Stimulated activated CD8-positive, alpha-beta memory T cell treated with anti-CD3 and anti-CD28 coated beads, Interleukin-4, amount 100 ng/mL, for 24 hours (primary cell): ENCODE data around the gene RHOG.
"Not testable (repeated sequence)": the region's sequence is repeated elsewhere in the genome, so short reads cannot be mapped to it uniquely, and the experiment has no call there.

Experiments
- DNase-seq: peaks from one replicate; pipeline ENCODE4 v3.0.0-alpha.2; 2020; ENCODE audit warnings: low read depth

Gene RHOG

DNA sequence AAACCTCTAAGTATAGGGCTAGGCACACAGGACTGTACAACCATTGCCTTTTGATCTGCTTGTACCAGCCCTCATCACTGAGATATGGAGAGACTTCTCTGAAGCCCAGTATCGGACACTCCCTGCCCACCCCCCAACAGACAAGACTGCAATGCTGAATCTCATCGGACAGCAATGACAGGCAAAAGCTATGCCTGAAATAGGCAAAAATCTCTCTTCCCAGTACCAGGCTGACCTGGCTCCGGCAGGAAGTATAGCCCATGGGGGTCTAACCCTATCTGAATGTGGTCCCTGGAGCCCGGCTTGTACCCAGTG lies 6.5 kb downstream of the RHOG start:
- no peak for DNase-seq

DNA sequence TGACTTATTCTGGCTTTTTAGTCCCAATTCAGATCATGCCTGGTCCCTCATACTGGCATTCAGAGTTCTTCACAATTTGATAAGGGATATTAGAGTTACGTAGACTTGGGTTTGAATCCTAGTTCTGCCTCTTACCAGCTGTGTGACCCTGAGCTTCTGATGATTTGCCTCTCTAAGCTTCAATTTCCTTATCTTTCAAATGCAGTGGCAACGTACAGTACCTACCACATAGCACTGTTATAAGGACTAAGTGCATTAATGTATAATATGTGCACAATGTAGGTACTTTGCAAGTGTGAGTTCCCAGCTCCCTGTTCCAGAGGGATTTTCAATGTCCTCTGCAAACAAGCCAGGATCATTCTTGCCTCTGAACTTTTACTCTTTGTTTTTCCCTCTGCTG lies 7.3 kb downstream of the RHOG start:
- DNase-seq, result no peak

DNA sequence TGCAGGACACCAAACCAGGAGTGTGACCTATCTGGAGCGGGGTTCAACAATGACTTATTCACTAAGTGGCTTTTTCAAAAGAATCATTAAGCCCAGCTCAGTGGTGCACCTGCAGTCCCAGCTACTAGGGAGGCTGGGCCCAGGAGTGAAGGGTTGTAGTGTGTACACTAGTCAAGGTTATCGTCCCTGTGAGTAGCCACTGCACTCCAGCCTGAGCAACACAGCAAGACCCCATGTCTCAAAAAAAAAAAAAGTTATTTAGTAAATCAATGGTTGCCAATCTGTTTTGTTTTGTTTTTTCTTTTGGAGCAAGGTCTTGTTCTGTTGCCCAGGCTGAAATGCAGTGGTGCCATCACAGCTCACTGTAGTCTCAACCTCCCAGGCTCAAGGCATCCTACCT lies 7.9 kb downstream of the RHOG start:
- DNase-seq, result no peak

DNA sequence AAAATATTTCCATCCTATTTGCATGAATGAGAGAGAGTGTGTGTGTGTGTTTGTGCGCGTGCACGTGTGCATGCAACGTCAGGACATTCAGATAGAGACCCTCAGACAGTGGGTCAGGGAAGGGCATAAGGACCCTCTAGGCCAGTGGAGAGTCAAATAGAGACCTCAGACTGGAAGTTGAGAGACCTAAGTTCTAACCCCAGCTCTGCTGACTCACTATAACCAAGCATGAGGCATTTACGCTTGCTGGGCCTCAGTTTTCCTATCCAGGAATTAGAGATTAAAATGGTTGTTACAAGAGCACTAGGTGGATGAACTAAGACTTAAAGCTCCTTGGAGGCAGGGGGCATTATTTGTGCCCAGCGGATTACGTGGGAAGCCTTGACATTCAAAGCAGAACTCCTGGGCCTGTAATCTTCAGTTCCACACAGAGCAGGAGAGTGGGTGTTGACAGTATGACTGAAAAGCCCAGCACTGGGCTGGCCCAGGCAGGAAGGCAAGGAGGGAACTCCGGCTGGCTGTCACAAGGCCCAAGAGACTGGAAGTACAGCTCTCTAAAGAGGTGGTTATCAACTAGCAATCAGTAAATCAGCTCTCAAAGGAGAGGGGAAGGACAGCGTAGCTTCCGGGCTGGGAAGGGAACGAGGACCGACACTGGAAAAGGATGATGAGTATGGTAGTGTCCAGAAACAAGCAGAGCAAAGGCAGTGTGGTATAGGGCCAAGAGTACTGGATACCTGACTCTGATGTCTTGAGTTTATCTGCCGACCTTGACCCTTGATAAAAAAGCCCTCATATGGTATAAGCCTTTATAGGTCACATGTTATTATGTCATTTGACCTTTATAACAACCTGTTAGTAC lies 9.2 kb downstream of the RHOG start:
- no peak for DNase-seq

DNA sequence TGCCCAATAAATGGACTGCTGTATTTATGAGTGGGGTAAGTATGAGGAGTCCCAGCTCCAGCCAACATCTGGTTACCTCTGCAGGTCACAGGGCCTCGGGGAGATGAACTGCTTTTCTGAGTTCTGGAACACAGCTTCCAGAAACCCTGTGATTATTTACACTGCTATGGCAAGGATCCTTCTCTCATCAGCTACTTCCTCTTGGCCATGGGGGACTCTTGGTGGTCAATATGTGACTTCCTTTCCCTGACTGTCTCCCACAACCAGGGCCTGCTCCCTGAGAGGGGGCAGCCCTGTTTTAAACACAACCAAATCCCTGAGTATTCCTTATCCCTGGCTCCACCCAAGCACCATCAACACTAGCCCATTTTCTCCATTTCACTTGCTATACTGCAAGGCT lies 10.0 kb downstream of the RHOG start:
- no peak for DNase-seq

DNA sequence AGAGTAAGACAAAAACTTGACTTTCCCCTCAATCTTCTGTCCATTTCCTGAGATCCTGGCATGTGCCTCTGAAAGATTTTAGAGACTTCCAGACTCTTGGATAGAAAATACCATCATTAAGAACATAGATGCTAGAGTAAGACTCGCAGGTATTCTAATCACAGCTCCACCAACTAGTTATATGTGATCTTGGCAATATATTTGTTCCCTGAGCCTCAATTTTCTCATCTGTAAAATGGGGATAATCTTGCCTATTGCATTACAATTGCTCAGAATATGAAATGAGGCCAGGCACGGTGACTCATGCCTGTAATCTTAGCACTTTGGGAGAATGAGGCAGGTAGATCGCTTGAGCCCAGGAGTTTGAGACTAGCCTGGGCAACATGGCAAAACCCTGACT lies 10.7 kb downstream of the RHOG start:
- no peak for DNase-seq

DNA sequence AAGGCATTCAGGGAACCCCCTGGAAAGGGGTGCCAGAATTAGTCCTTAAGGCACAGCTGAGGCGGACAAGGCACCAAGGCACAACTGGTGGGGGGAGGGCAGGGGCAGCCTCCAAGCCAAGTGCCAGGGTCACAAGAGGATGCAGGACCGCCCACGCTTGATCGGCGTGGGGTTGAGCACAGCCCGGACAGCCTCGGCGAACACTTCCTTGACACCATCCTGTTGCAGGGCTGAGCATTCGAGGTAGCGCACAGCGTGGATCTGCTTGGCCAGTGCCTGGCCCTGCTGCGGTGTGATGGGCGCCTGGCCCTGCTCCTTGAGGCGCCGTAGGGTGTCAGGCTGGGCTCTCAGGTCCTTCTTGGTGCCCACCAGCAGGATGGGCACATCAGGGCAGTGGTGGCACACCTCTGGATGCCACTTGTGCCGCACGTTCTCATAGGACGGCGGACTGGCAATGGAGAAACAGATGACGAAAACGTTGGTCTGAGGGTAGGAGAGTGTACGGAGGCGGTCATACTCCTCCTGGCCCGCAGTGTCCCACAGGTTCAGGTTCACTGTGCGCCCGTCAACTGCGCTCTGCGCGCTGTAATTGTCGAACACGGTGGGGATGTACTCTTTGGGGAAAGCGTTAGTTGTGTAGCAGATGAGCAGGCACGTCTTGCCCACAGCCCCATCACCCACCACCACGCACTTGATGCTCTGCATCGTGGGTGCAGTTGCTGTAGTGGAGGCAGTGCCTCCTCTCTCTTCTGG lies 13.1 kb downstream of the RHOG start:
- DNase-seq, result no peak

DNA sequence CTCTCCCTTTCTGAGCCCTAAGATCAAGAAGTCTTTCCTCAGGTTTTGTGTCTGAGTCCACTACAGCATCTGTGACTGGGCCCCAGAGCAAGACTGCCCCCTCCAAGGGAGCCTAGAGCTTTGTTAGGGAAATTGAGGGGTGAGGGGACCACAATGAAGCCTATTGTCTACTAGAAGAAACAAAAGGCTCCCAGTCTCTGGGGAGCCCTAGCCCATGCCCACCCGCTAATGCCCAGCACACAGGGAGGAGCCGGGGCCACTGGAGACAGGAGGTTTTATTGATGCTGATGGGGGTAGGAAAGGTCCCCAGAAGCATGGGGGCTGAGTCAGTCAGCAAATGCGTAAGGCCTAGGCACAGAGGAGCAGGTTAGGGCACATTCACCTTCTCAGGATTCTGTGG lies 14.0 kb downstream of the RHOG start:
- no peak for DNase-seq

DNA sequence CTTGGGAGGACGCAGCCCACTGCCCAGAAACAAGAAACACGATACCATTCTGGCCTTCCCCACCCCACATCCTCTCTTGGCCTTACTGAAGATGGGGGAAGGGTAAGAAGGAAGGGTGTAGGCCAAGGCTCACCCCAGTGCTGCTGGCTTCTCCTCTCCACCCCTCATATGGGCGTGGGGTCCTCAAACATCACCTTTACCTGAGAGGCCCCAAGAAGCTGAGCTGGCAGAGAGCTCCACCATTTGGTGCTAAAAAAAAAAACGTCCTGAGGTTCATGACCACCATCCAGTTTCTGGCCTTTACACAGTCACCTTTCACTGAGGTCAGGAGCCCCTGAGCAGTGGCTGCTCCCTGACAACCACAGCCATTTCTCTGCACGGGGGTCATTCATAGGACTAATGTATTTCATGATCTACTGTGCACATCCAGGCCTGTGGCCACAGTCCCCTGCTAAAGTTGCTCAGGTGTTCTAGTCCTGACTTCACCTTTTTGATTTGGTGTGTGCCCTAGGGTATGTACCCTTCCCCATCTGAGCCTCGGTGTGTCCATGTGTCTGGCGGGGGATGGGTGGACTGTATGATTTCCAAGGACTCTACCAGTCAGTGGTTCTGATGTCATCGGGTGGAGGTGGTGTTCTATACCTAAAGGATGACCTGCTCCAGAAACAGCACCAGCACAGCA lies 15.1 kb downstream of the RHOG start:
- no peak for DNase-seq

DNA sequence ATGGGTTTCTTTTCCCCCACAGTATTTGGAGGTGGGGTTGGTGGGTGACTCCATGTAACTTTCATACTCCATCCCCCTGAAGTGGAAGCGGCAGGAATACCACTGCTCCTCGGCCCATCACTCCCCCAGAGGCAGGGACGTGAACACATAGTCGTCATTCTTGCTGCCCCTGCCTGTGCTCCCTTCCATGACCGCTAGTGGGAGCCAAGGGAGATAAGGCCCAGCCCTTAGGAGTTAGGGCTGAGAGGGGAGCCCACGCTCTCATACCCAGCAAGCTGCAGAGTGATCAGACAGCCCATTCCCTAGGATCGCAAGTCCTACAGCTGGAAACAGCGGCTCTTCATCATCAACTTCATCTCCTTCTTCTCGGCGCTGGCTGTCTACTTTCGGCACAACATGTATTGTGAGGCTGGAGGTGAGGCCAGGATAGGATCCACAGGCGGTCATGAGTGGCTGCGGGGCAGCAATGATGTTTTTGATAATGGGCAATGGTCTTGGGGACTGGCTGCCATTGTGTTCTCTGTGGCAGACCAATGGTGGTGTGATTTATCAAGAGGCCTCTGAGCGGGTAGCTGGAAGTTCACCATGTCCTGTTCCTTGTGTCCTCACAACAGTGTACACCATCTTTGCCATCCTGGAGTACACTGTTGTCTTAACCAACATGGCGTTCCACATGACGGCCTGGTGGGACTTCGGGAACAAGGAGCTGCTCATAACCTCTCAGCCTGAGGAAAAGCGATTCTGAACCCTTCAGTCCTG lies 15.9 kb downstream of the RHOG start:
- DNase-seq, result peak; percentile 70

DNA sequence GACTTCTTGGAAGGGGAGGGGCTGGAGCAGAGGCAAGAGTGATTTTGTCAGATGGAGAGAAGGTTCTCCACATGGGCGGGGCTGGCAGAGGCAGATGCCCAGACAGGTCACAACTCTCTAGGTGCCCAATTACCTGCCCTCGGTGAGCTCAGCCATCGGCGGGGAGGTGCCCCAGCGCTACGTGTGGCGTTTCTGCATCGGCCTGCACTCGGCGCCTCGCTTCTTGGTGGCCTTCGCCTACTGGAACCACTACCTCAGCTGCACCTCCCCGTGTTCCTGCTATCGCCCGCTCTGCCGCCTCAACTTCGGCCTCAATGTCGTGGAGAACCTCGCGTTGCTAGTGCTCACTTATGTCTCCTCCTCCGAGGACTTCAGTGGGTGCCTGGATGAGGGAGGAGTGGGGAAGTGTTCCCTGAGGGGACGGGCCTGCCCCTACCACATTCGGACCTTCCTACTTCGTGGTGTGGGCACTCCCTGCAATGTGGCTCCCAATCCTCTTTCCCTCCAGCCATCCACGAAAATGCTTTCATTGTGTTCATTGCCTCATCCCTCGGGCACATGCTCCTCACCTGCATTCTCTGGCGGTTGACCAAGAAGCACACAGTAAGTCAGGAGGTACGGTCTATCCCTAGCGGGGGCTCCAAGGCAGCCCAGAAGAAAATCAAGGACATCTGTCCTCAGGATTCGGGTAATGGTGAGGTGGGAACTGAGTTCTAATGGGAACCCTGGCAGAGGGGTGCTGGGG lies 16.8 kb downstream of the RHOG start:
- no peak for DNase-seq

DNA sequence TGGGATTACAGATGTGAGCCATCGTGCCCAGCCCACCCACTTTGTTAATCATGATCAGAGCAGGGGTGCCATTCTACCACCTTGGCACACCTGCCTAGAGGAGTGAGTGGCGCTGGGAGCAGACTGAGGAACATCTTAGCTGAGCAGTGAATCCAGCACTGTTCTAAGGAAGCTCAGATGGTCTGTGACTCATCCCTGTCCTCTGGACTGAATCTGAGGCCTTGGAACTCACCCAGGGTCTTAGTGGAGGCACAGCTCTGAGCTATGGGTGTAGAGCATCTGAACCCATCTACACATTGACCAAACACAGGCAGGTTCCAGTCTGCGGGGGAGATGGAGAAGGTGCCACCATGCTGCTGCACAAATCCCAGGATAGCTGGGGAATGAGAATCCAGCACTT lies 17.5 kb downstream of the RHOG start:
- no peak for DNase-seq

DNA sequence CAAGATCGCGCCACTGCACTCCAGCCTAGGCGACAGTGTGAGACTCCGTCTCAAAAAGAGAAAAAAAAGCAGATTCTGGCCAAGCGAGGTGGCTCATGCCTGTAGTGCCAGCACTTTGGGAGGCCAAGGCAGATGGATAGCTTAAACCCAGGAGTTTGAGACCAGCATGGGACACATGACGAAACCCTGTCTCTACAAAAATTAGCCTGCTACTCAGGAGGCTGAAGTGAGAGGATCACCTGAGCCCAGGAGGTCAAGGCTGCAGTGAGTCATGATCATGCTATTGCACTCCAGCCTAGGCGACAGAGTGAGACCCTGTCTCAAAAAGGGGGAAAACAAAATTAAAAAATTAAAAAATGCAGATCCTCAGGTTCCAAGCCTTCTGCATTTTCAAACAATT lies 18.4 kb downstream of the RHOG start:
- no peak for DNase-seq

DNA sequence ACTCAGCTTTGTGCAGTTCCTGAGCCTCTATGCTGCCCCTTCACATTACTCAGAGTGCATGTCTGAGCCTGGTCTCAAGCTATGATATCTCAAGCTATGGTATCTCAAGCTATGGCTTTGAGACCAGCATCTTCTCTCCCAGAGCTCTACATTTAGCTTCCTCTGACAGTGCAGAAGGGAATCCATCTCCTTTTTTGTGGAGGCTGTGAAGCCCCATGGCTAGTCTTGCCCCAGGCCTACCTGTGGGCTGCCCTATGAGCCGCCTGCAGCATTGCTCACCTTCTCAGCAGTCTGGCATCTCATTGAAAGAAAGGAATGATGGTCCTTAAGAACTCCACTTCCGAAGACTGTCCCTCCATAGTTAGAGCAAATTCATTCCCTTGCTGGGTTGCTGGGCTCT lies 19.8 kb downstream of the RHOG start:
- no peak for DNase-seq

DNA sequence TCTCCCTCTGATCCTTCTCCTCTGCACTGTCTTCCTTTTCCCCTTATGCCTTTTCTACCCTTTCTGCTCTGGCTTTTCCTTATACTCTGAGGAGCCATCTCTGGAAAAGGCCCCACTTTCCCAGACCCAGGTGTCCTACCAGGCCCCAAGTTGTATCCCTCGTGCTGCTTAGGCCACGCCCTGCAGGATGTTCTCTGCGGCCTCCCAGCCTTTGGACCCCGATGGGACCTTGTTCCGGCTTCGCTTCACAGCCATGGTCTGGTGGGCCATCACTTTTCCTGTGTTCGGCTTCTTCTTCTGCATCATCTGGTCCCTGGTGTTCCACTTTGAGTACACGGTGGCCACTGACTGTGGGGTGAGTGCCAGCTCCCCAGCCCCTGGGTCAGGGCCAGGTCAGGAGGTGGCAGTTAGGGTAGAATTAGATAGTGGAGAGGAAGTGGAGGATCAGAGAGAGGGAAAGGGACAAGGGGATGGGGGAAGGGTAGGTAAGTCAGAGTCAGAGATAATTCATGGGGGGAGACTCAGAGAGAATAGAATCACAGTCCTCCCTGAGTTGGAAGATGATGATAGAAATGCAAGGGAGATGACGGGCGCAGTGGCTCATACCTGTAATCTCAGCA lies 23.5 kb downstream of the RHOG start:
- no peak for DNase-seq

DNA sequence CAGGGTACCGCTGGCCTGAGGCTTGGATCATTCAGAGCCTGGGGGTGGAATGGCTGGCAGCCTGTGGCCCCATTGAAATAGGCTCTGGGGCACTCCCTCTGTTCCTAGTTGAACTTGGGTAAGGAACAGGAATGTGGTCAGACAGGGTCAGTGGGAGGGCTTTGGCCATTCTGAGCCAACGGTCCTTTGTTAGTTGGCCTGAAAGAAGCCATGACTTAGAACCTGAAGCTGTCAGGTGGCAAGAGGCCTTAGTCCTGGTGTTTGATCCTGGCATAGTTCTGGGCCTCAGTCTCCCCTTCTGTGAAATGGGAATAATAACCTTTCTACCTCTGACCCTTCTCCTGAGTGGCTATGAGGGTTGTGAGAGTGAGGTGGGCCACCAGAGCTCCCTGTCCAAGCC lies 24.1 kb downstream of the RHOG start:
- DNase-seq, result no peak

DNA sequence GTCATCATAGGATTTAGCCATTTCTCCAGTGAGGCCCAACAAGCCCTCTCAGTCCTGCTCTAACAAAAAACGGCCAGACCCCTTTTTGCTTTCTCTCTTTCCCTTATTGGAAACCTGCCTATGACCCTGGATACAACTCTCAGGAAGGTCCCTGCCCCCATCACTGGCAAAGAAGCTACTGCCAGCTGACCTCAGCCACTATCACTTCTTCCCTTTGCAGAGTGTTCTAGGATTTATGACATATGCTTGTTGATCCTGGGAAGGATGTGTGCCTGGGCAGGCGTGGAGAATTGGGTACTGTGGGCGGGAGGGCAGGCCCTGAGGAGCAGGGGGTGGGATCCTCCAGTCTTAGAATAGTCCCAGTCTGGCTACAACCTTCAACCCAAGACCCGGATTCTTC lies 24.9 kb downstream of the RHOG start:
- no peak for DNase-seq

DNA sequence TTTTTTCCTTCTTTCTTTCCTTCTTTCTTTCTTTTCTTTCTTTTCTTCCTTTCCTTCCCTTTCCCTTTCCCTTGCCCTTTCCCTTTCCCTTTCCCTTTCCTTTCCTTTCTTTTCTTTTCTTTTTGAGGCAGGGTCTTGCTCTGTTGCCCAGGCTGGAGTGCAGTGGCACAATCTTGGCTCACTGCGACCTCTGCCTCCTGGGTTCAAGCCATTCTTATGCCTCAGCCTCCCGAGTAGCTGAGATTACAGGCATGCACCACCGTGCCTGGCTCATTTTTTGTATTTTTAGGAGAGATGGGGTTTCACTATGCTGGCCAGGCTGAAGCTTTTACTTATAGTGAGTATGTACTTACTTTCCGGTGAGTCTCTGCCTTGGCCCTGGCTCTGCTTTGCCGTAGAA lies 25.9 kb downstream of the RHOG start:
- not testable (repeated sequence) for DNase-seq

DNA sequence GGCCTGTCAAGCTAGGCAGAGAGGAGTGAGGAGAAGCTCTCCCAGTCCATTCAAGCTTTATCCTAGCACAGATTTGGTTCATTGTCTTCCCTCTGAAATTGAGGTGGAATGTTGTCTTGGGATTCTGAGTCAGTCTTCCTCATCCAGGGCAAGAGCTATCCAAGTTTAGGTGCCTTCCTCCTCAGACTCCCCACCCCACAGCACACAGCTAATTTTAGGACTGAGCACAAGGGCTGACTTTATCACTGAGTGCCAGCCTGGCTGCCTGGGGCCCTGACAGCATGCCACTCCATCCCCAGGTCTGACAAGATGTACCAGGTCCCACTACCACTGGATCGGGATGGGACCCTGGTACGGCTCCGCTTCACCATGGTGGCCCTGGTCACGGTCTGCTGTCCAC lies 29.8 kb downstream of the RHOG start:
- no peak for DNase-seq

DNA sequence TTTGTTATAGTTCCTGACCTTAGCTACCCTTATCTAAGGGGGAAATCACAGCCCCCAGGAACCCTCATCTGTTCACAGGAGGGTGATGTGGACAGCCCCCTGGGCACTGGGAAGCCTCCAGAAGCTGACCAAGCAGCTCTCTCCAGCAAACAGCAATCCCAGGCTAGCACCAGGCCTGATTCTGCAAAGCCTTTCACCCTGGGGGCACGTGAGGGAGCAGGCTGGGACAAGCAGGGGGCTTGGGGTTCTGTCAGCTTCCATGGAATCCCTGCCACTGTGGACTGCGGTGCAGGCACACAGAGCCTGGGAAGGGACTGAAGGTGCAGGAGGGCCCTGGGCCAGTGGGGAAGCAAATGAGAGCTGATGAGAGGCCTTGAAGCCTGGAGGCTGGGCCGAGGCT lies 30.3 kb downstream of the RHOG start:
- no peak for DNase-seq

DNA sequence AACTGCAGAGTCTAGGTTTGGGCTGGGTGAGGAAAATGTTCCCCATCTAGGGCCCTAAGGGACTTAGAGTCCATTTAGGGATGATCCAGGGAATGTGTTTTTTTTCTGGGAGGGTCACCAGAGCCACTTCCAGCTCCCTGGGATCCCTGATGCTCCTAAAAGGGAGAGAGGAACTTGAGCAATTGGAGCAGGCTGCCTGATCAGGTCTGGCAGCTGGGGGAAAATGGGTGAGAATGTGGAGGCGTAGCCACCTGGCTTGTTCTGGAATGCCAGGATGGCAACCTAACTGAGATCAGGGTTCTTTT lies 31.2 kb downstream of the RHOG start:
- DNase-seq, result no peak
